Measurements from ENCODE around the gene SASH1. TPM values are rescaled to one million over a fixed set of nuclear protein-coding genes. Genes with fewer than 3 reads are reported as not detected.

The SASH1 gene
- total RNA-seq, 4 donors from 2014 or later, result 55.3 to 118 (median 79.6) TPM

DNA sequence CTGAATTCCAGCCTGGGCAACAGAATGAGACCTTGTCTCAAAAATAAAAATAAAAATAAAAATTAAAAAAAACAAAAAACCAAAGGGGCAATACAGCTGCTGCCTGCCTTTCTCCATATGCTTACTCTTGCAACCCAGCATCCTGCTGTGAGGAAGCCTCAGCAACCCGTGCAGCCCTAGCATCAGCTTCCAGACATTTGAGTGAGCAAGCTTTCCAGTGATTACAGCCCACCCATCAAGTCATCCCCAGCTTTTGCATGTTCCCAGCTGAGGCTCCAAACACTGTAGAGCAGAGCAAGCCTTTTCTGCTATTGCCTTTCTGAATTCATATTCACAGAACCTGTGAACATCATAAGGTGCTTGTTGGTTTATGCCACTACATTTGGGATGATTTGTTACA lies 93.8 kb downstream of the SASH1 start:
- H3K36me3 ChIP-seq, result peaks cover 0 to 11% (median 0%) of the 10 kb centered on the region in 3 donors
- H3K27me3 ChIP-seq, result no peaks in the 10 kb centered on the region
- peaks cover 6 to 30% (median 23%) of the 10 kb centered on the region in 3 donors for H3K4me1 ChIP-seq
- H3K27ac ChIP-seq, result no peak overlapping the region
- H3K9me3 ChIP-seq, result no peaks in the 10 kb centered on the region
- TF ChIP-seq POLR2A (IDR thresholded peaks at IDR 0.05), result no peak
- TF ChIP-seq CTCF (IDR thresholded peaks at IDR 0.05), result no peak
- WGBS, 2 donors, result 60 to 86% methylated on average over 1 of the region's 1 CpG
- intact Hi-C loops (cut with DNase I), result no loop called here
- no peak for DNase-seq
- no peak overlapping the region for H3K4me3 ChIP-seq

DNA sequence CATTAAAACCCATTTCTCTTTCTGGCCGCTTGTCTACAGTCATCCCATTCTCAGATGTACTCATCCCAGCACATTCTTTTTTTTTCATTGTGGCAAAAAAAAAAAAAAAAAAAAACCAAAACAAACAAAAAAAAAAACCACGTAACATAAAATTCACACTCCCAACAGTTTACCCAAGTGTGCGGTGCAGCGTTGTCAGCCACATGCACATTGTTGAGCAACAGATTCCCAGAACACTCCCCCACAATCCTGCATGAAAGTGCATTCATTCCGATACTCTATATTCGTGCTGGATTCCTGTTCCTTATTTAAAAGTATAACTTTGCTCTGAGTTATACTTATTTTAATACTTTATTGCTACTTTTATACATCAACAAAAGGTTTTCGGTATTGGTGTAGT lies 96.0 kb downstream of the SASH1 start:
- peaks cover 0 to 20% (median 0%) of the 10 kb centered on the region in 3 donors for H3K36me3 ChIP-seq
- 88 to 89% methylated on average over 7 of the region's 7 CpGs for WGBS, 2 donors
- no peaks in the 10 kb centered on the region for H3K27me3 ChIP-seq
- DNase-seq, result no peak
- H3K4me3 ChIP-seq, result no peak overlapping the region
- intact Hi-C loops (cut with DNase I), result no loop called here
- no peak for TF ChIP-seq CTCF (IDR thresholded peaks at IDR 0.05)
- no peak for TF ChIP-seq POLR2A (IDR thresholded peaks at IDR 0.05)
- no peak overlapping the region for H3K27ac ChIP-seq
- H3K4me1 ChIP-seq, result peaks cover 0 to 28% (median 18%) of the 10 kb centered on the region in 3 donors
- H3K9me3 ChIP-seq, result no peaks in the 10 kb centered on the region

- H3K9me3 ChIP-seq, result no peaks in the 10 kb centered on the region
- intact Hi-C loops (cut with DNase I), result no loop called here
- H3K4me1 ChIP-seq, result peaks cover 0 to 41% (median 18%) of the 10 kb centered on the region in 3 donors
- no peak overlapping the region for H3K4me3 ChIP-seq
- TF ChIP-seq POLR2A (IDR thresholded peaks at IDR 0.05) (no peak), CTCF (IDR thresholded peaks at IDR 0.05) (no peak)
- H3K27me3 ChIP-seq, result no peaks in the 10 kb centered on the region
- peaks cover 0 to 32% (median 0%) of the 10 kb centered on the region in 3 donors for H3K36me3 ChIP-seq
- peak overlapping the region in 2 of 4 donors; percentile 79 to 82 for H3K27ac ChIP-seq
- WGBS, 2 donors, result 94 to 97% methylated on average over 13 of the region's 13 CpGs
- no peak for DNase-seq
Observed at GRCh38 chr6:148440016-148440415, 97.4 kb downstream of the SASH1 start.

DNA sequence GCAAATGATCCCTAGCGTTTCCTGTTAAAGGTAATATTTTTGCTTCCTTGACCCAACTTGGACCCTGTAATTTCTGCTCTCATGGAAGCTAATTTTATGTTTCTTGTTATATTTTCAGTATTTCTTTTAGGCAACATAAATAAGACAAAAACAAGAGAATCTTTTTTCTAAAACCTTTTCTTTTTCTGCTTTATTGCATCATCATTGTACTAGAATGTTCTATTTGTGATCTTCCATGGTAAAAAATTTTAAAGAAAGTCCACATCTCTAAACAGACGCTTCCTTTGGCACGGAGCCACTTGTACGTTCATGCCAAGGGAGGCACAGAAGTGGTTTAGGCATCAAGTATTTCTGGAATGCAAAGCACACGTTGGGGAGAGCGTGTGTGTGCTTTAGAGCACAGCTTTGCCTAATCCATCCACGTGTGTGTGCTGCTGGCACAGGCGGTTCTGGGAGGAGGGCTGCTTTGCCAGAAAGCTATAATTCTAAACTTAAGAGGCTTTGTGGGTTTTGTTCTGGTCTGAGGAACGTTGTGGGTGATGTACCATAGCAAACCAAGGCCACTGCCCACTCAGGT lies 98.3 kb downstream of the SASH1 start:
- intact Hi-C loops (cut with DNase I), result no loop called here
- DNase-seq, result no peak
- Histone ChIP-seq H3K9me3 (no peaks in the 10 kb centered on the region), H3K27me3 (no peaks in the 10 kb centered on the region), H3K4me1 (peaks cover 4 to 50% (median 18%) of the 10 kb centered on the region in 3 donors), H3K4me3 (no peak overlapping the region), H3K27ac (peak overlapping the region; percentile 65 to 84 (median 80)), H3K36me3 (peaks cover 0 to 37% (median 0%) of the 10 kb centered on the region in 3 donors)
- 18 to 25% methylated on average over 9 of the region's 9 CpGs for WGBS, 2 donors
- no peak for TF ChIP-seq POLR2A (IDR thresholded peaks at IDR 0.05)
- TF ChIP-seq CTCF (IDR thresholded peaks at IDR 0.05), result no peak

GRCh38 chr6:148441454-148441911 lies 98.8 kb downstream of the SASH1 start:
- WGBS, 2 donors, result 24 to 30% methylated on average over 4 of the region's 4 CpGs
- no peaks in the 10 kb centered on the region for H3K9me3 ChIP-seq
- H3K27ac ChIP-seq, result peak overlapping the region; percentile 65 to 84 (median 80)
- TF ChIP-seq POLR2A (IDR thresholded peaks at IDR 0.05), result no peak
- no peak for TF ChIP-seq CTCF (IDR thresholded peaks at IDR 0.05)
- DNase-seq, result no peak
- no peak overlapping the region for H3K4me3 ChIP-seq
- no peaks in the 10 kb centered on the region for H3K27me3 ChIP-seq
- peaks cover 0 to 37% (median 0%) of the 10 kb centered on the region in 3 donors for H3K36me3 ChIP-seq
- intact Hi-C loops (cut with DNase I), result no loop called here
- peaks cover 4 to 54% (median 18%) of the 10 kb centered on the region in 3 donors for H3K4me1 ChIP-seq

All from esophagus squamous epithelium (tissue), 5 donors.